MCF 10A (cell line): ENCODE measurements around the gene FAM20A. TPM values are rescaled to one million over a fixed set of nuclear protein-coding genes. Genes with fewer than 3 reads are reported as not detected.

Experiments
- BruUV-seq: library from RNA; stranded (reverse); fragments of 400-500 nt; replicated peaks from 2 replicates; lab custom pipeline; 2021; lab: Mats Ljungman, UMichigan
- CTCF ChIA-PET: fragments of 300-600 bp; sonication (Branson Sonifier 250); formaldehyde crosslinking; extraction: SDS; loops from one replicate; lab custom pipeline; 2021; ENCODE audit warnings: antibody characterized with exemption, inconsistent platforms; lab: Yijun Ruan, JAX
- POLR2A ChIA-PET: fragments of 300-600, 350-650 bp; sonication (Branson Sonifier 250); formaldehyde crosslinking; extraction: SDS; loops from one replicate; lab custom pipeline; 2020; ENCODE audit warnings: antibody characterized with exemption, inconsistent platforms; lab: Yijun Ruan, JAX
- DNase-seq: peaks from one replicate; pipeline ENCODE4 v3.0.0-alpha.2; 2018; ENCODE audit not compliant: unreplicated experiment
- H3K27ac Mint-ChIP-seq: one replicate; pipeline ENCODE4 v1.8.0; 2022; ENCODE audit warnings: mild to moderate bottlenecking, low read depth, mixed read lengths; ENCODE audit not compliant: unreplicated experiment
- H3K27me3 Mint-ChIP-seq: one replicate; pipeline ENCODE4 v1.8.0; 2022; ENCODE audit warnings: mixed read lengths; ENCODE audit not compliant: insufficient read depth, unreplicated experiment
- H3K36me3 Mint-ChIP-seq: one replicate; pipeline ENCODE4 v1.8.0; 2022; ENCODE audit warnings: mild to moderate bottlenecking, moderate library complexity, mixed read lengths; ENCODE audit not compliant: insufficient read depth, unreplicated experiment
- H3K4me1 Mint-ChIP-seq: one replicate; pipeline ENCODE4 v1.8.0; 2022; ENCODE audit warnings: mixed read lengths; ENCODE audit not compliant: insufficient read depth, unreplicated experiment
- H3K4me3 Mint-ChIP-seq: one replicate; pipeline ENCODE4 v1.8.0; 2022; ENCODE audit warnings: mild to moderate bottlenecking, moderate library complexity, mixed read lengths; ENCODE audit not compliant: unreplicated experiment
- H3K9me3 Mint-ChIP-seq: one replicate; pipeline ENCODE4 v1.8.0; 2022; ENCODE audit warnings: mixed read lengths; ENCODE audit not compliant: unreplicated experiment
- CTCF ChIP-seq: fragments of 200-600 bp; IDR thresholded peaks from one replicate; pipeline ENCODE4 v1.8.0; 2022; ENCODE audit warnings: antibody characterized with exemption, mild to moderate bottlenecking; ENCODE audit not compliant: unreplicated experiment
- intact Hi-C: fragments of 100-400 bp; cut with micrococcal nuclease; formaldehyde crosslinking; loops from 2 replicates; pipeline ENCODE4 v1.14.1; 2022
- total RNA-seq: library from RNA; stranded (reverse); gene quantifications from 2 replicates; pipeline ENCODE4 v1.2.3, GENCODE V29; 2022

Gene FAM20A
- total RNA-seq, 1 experiment from 2014 or later, result not detected

GRCh38 chr17:68579194-68579927 lies 21.8 kb downstream of the FAM20A start:
- no peak for DNase-seq
- TF ChIP-seq CTCF, result no peak
- BruUV-seq, result no TSS peak
- Mint-ChIP-seq H3K27ac (no peak overlapping the region), H3K4me1 (no peaks in the 10 kb centered on the region), H3K36me3 (no peaks in the 10 kb centered on the region), H3K9me3 (no peaks in the 10 kb centered on the region), H3K27me3 (no peaks in the 10 kb centered on the region), H3K4me3 (no peak overlapping the region)
- CTCF ChIA-PET, result interaction anchor here (0.6 to 0.7 kb wide), 2 partner anchors 540 to 1025 kb away, joined by 3 to 4 read pairs; no protein-coding TSS in a partner anchor
- intact Hi-C loops, result no loop called here
- POLR2A ChIA-PET, result interaction anchor here (1.2 kb wide), 1 partner anchor 10 kb away, joined by 3 read pairs; no protein-coding TSS in a partner anchor

- no TSS peak for BruUV-seq
- H3K27ac Mint-ChIP-seq, result no peak overlapping the region
- ChIA-PET POLR2A (no interaction called here), CTCF (interaction anchor here (0.6 kb wide), 1 partner anchor 12 kb away, joined by 3 read pairs; no protein-coding TSS in a partner anchor)
- DNase-seq, result no peak
- H3K4me1 Mint-ChIP-seq, result no peaks in the 10 kb centered on the region
- TF ChIP-seq CTCF, result no peak
- H3K27me3 Mint-ChIP-seq, result no peaks in the 10 kb centered on the region
- no peak overlapping the region for H3K4me3 Mint-ChIP-seq
- H3K36me3 Mint-ChIP-seq, result no peaks in the 10 kb centered on the region
- H3K9me3 Mint-ChIP-seq, result no peaks in the 10 kb centered on the region
- intact Hi-C loops, result no loop called here
Measured at GRCh38 chr17:68578236-68578635, 22.9 kb downstream of the FAM20A start.

- Mint-ChIP-seq H3K27ac (no peak overlapping the region), H3K4me1 (no peaks in the 10 kb centered on the region), H3K27me3 (no peaks in the 10 kb centered on the region), H3K4me3 (no peak overlapping the region), H3K36me3 (no peaks in the 10 kb centered on the region), H3K9me3 (no peaks in the 10 kb centered on the region)
- CTCF ChIA-PET, result no interaction called here
- no TSS peak for BruUV-seq
- no peak for TF ChIP-seq CTCF
- intact Hi-C loops, result no loop called here
- DNase-seq, result no peak
- POLR2A ChIA-PET, result interaction anchor here (1.4 kb wide), 1 partner anchor 80 kb away, joined by 4 read pairs; no protein-coding TSS in a partner anchor
Measured at GRCh38 chr17:68577497-68577821, 23.7 kb downstream of the FAM20A start.

GRCh38 chr17:68576811-68577496 lies 24.2 kb downstream of the FAM20A start:
- ChIA-PET POLR2A (interaction anchor here (1.4 kb wide), 1 partner anchor 80 kb away, joined by 4 read pairs; no protein-coding TSS in a partner anchor), CTCF (no interaction called here)
- no peak for DNase-seq
- no peaks in the 10 kb centered on the region for H3K36me3 Mint-ChIP-seq
- no peak overlapping the region for H3K27ac Mint-ChIP-seq
- no peak overlapping the region for H3K4me3 Mint-ChIP-seq
- no peaks in the 10 kb centered on the region for H3K9me3 Mint-ChIP-seq
- TF ChIP-seq CTCF, result no peak
- intact Hi-C loops, result no loop called here
- no peaks in the 10 kb centered on the region for H3K4me1 Mint-ChIP-seq
- no peaks in the 10 kb centered on the region for H3K27me3 Mint-ChIP-seq
- BruUV-seq, result no TSS peak
